ENCODE data around the gene MYO1E.
"Not testable (repeated sequence)": the region's sequence is repeated elsewhere in the genome, so short reads cannot be mapped to it uniquely, and the experiment has no call there.

MYO1E gene

DNA sequence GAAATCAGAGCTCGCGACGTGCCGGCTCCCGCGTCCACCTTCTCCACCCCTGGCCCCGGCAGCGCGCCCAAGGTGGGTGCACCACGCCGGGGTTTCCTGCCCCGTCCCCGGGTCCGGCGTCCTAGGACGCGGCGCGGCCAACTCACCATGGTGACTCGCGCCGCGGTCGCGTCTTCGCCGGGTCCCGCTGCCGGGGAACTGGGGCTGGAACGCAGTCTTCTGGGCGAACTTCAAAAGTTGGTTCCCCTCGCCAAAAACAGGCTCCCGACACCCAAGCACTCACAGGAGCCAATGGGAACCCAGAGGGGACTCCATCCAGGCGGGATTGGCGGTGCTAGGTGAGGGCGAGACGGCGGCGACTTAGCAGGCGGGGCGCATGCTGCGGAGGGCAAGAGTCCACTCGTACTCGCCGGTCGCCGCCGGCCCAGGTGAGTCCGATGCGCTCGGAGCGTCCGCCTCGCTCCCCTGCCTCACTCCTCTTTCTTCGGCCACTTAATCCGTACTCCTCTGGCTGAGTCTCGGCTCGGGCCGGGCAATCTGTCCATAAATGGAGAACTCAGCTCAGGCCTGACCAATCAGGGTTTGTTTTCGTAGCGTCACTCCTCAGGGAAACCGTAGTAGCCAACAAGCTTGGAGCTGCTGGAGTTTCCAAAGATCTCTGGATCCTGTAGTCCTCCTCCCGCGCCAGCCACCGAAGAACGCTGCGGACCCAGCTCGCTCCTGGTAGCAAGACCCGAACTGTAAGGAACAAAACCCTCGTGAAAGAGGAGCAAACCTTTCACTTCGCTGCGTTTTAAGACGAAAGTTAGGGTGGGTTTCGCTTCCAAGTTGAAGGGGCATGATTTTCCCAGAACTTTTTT, at the start of gene MYO1E:
Gene MYO1E (minus strand): TSS at position 520 of the 860 bp plus-strand sequence. CDS start 371 bp downstream, at position 149.
- DNase-seq (ENCODE audit: low read depth): peak; percentile 89

DNA sequence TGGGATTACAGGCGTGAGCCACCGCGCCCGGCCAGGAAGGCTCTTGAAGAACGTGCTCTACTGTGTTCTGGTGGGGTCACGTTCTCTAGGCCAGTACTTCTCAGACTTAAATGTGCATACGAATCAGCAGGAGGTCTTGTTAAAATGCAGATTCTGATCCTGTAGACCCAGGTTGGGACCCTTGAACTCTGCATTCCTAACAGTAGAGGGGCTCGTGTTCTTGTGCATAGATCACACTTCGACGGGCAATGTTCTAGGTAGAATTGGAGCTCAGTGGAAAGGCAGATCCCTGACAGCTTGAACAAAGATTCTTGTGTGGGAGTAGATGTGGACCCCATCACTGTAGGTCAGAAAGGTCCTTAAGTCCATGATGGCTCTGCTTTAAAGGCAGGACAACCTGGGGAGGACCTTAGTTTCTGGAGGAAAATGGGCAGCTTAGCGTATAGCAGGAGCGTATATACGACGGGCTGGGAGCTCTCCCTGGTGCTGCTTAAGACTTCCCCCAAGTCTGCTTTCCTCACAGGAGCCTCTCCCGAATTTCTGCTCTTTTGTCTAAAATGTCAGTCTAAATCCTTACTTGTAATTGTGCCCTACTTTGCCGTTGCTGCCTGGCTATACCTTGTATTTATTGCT, 48.4 kb upstream of the MYO1E start:
- DNase-seq (ENCODE audit: low read depth): no peak

DNA sequence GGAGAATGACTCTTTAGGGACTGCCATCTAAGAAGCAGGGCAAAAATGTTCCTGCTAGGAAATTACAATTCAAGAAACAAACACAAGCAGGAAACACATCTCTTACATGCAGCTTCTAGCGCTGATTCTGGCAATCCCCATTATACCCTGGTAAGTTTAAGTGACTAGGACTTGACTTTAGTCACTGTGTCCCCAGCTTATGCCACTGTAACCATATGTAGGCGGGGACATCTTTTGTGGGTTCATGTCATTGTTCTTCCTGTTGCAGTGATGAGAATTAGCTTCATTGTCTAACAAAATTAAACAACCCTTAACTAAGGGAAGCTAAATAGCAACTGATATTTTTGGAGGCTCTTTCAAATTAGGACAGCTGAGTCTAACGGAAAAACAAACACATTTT, 47.4 kb upstream of the MYO1E start:
- no peak for DNase-seq (ENCODE audit: low read depth)

GRCh38 chr15:59419170-59419569, 46.5 kb upstream of the MYO1E start:
- no peak for DNase-seq (ENCODE audit: low read depth)

- no peak for DNase-seq (ENCODE audit: low read depth)
Measured at GRCh38 chr15:59416816-59417215, 44.1 kb upstream of the MYO1E start.

GRCh38 chr15:59413577-59413976, 40.9 kb upstream of the MYO1E start:
- DNase-seq (ENCODE audit: low read depth): no peak

GRCh38 chr15:59410391-59410896, 37.8 kb upstream of the MYO1E start:
- DNase-seq (ENCODE audit: low read depth): no peak

- no peak for DNase-seq (ENCODE audit: low read depth)
Measured at GRCh38 chr15:59407946-59408345, 35.3 kb upstream of the MYO1E start.

DNA sequence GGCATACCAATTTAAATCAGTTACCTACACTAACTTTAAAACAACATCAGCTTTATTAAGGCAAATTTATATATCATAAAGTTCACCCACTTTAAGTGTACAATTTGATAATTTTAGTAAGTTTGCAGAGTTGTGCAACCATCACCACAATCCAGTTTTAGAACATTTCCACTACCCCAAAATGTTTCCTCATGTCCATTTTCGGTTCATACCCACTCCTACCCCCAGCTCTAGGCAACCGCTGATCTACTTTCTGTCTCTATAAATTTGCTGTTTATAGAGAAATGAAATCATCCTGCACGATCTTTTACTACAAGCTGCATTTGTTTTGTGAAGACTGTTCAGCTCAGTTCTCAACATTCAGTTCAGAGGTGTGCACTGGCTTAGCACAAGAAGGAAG, 33.8 kb upstream of the MYO1E start:
- no peak for DNase-seq (ENCODE audit: low read depth)

- no peak for DNase-seq (ENCODE audit: low read depth)
Measured at GRCh38 chr15:59405079-59405478, 32.4 kb upstream of the MYO1E start.

DNA sequence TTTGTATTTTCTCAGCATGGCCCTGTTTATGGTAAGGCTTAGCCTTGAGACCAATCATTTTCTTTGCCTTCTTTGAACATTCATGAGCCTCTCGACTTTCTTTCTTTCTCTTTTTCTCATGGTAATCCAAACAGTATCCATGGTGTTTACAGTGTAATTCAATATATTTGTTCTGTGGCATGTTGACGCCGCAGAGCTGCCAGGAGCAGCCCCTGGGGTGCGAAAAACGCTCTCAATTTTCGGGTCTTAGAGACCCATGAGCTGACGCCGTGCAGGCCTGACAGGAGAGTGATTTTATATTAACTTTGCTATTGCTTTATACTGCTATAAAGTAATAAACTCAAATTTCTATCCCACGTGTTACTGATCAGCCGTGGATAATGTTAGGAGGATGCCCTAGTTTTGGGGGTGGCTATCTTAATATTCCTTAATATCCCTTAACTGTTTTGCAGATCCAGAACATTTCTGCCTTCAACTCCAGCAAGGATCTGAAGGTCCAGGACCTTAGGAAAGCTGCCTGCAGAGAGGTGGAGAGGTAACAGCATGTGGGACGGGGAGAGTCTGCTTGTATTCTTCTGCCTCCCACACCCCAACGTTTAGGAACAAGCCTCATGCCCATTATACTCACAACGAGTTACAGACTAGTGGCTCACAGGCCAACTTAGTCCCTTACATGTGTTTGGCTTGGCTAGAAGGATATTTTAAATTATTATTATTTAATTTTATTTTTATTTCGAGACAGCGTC, 29.3 kb upstream of the MYO1E start:
- no peak for DNase-seq (ENCODE audit: low read depth)

GRCh38 chr15:59401051-59401823, 28.6 kb upstream of the MYO1E start:
- not testable (repeated sequence) for DNase-seq (ENCODE audit: low read depth)

DNA sequence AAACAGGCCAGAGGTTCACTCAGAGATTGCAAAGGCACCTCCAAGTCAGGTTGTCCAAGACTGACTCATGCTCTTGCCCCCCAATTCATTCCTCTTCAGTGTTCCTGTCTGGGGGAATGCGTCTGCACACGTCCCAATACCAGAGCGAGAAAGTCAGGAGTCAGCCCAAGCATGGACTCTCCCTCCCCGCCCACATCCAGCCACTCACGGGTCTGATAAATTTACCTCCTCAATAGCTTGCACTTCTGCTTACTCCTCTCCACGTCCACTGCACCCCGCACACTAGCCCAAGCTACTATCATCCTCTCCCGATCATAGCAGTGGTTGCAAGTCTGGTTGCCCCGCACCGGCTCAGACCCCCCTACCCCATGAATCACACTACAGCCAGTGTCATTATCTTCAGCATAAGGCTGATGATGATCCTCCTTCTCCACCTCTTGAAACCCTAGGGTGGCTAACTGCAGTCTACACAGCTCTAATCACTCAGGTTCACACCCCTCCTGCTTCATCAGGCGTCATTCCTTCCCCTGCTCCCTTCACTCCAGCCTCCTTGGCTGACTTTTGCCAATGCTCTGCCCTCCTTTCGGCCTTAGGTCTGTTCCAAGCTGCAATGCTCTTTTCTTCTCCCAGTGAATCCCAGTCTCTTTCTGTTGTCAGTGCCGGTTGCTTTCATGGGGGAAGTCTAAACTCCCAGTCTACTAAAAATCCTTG, 27.6 kb upstream of the MYO1E start:
- DNase-seq (ENCODE audit: low read depth): no peak

DNA sequence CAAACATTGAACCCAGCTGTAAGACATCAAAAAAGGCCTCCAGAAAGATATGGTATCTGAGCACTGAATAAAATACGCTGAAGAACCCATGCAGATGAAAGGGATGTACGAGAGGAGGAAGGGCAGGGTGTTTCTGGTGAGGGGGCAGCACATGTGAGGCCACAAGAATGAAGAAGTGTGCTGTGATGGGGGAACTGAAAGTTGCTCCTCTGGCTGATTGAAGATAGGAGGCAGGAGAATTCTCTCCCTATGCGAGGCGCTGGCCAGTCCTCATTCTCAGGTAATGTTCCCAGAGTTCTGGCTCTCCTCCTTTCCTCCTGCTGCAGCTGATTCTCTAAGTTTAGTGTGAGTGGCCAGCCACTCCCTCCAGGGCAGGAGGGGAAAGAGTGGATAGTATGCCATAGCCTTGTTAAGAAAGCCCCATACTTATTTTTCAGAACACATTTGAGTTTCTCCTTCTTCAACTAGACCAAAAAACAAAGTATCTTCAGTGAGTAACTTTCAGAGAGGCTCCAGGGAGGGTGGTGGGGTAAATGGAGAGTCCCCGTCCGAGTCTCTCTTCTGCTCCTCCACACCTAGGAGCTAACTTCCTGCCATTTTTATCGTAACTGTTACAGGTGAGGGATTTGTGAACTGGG, 26.9 kb upstream of the MYO1E start:
- no peak for DNase-seq (ENCODE audit: low read depth)

DNA sequence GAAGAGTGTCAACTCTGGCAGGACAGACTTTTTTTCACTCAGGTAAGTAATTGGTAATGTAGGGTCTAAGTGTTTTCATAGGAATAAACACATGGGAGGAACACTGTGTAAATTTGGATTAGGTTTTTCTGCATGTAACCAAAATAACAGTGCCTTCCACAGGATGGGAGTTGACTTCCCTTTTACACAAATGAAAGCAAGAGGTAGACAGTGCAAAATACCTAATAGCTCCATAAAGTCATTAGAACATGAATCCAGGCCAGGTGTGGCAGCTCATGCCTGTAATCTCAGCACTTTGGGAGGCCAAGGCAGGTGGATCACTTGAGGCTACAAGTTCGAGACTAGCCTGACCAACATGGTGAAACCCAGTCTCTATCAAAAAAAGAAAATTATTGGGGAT, 25.5 kb upstream of the MYO1E start:
- no peak for DNase-seq (ENCODE audit: low read depth)

- DNase-seq (ENCODE audit: low read depth): no peak
Measured at GRCh38 chr15:59396679-59397078, 24.0 kb upstream of the MYO1E start.

DNA sequence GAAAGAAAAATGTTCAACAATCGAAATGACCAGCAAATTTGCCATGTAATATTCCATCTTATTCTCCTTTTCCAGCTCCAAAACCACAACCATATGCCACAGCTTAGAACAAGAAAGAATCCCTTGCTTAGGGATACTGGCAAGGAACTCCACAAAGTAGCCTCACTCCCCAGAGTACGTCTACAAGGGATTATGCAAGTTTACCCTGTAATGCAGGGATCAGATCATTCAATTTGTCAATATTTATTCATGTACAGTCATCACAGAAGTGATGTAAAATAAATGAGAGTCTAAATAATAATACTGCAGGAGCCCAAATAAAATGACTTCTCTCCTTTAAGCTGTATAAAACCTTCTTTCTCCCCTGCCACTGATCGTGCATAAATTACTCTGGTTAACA, 23.5 kb upstream of the MYO1E start:
- no peak for DNase-seq (ENCODE audit: low read depth)

DNA sequence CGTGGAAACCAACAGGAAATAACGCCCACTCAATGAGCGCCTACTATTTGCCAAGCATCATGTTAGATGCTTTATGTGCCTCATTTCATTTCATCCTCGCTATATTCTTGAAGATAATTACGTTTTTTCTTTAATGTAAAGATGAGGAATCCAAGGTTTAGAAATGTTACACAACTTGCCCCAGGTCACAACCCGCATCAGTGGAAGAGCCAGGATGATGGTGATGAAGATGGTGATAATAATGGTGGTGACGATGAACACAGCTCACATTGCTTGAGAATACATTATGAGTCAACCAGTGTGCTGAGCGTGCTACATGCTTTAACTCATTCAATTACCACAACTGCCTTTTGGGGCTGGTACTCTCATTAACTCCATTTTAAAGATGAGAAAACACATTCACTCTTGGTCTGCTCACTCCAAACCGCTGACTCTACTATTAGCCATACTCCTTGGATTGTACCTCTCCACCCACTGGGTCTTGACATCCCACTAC, 21.5 kb upstream of the MYO1E start:
- DNase-seq (ENCODE audit: low read depth): no peak

DNA sequence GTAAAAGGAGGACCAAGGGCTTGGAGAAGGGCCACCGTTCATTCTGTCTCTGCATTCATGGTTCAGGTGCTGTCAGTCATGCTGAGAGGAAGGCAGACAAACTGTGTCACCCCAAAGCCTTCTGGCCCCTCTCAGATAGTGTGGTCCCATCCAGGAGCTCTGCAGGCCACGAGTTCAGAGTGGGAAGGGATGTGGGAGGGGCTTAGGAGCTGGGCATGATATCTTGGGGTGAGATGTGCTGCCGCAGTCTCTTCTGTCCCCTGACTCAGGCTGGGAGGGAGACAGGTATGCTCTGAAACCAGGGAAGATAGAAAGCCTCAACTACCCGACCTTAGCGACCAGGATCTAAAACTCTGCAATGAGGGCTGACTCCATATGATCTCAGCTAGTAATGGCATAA, 19.6 kb upstream of the MYO1E start:
- DNase-seq (ENCODE audit: low read depth): no peak

GRCh38 chr15:59388670-59389069, 16.0 kb upstream of the MYO1E start:
- no peak for DNase-seq (ENCODE audit: low read depth)
